Activated CD4-positive, alpha-beta T cell treated with anti-CD3 and anti-CD28 coated beads, Interleukin-2, amount 50 U/mL, for 24 hours (primary cell): Measurements from ENCODE around the gene MYH11.
"Not testable (repeated sequence)": the region's sequence is repeated elsewhere in the genome, so short reads cannot be mapped to it uniquely, and the experiment has no call there.

Experiments
- DNase-seq, 2 donors: peaks; one replicate each; pipeline ENCODE4 v3.0.0-alpha.2; 2020; ENCODE audit warnings: low read depth in 1 of 2, low spot score in 1 of 2

MYH11 gene

GRCh38 chr16:15723808-15724207 lies 133.0 kb downstream of the MYH11 start:
- no peak for DNase-seq

GRCh38 chr16:15721018-15721417 lies 135.8 kb downstream of the MYH11 start:
- DNase-seq: no peak

GRCh38 chr16:15716694-15717447 lies 140.0 kb downstream of the MYH11 start:
- no peak for DNase-seq

- DNase-seq: no peak
Observed at GRCh38 chr16:15715221-15715620, 141.6 kb downstream of the MYH11 start.

- DNase-seq: no peak
Observed at GRCh38 chr16:15714393-15715172, 142.2 kb downstream of the MYH11 start.

GRCh38 chr16:15708997-15709396 lies 147.8 kb downstream of the MYH11 start:
- no peak for DNase-seq

GRCh38 chr16:15708096-15708495 lies 148.7 kb downstream of the MYH11 start:
- DNase-seq: no peak

GRCh38 chr16:15707332-15707731 lies 149.5 kb downstream of the MYH11 start:
- no peak for DNase-seq

GRCh38 chr16:15705064-15705565 lies 151.7 kb downstream of the MYH11 start:
- DNase-seq: no peak

- peak; percentile 64 to 69 for DNase-seq
Observed at GRCh38 chr16:15704545-15704987, 152.3 kb downstream of the MYH11 start.

- no peak for DNase-seq
Observed at GRCh38 chr16:15703029-15703736, 153.6 kb downstream of the MYH11 start.

GRCh38 chr16:15701975-15702970 lies 154.6 kb downstream of the MYH11 start:
- no peak for DNase-seq

- DNase-seq: no peak
Observed at GRCh38 chr16:15701367-15701766, 155.5 kb downstream of the MYH11 start.

GRCh38 chr16:15699819-15700218 lies 157.0 kb downstream of the MYH11 start:
- no peak for DNase-seq

- no peak for DNase-seq
Observed at GRCh38 chr16:15694499-15694898, 162.3 kb downstream of the MYH11 start.

- not testable (repeated sequence) for DNase-seq
Observed at GRCh38 chr16:15692508-15692907, 164.3 kb downstream of the MYH11 start.

GRCh38 chr16:15691046-15691445 lies 165.8 kb downstream of the MYH11 start:
- DNase-seq: no peak

GRCh38 chr16:15690296-15690695 lies 166.5 kb downstream of the MYH11 start:
- DNase-seq: no peak

- no peak for DNase-seq
Observed at GRCh38 chr16:15689290-15689689, 167.5 kb downstream of the MYH11 start.

- no peak for DNase-seq
Observed at GRCh38 chr16:15686287-15686686, 170.5 kb downstream of the MYH11 start.
